Ishikawa (cell line): Measurements from ENCODE around the gene IRF2.

Source experiments
- CEBPB ChIP-seq: IDR thresholded peaks from 2 replicates; pipeline ENCODE4 v1.6.1; 2012
- CREB1 ChIP-seq: IDR thresholded peaks from 2 replicates; pipeline ENCODE4 v1.6.1; 2012; ENCODE audit warnings: low read depth
- EP300 ChIP-seq: IDR thresholded peaks from 2 replicates; pipeline ENCODE4 v1.6.1; 2012; ENCODE audit warnings: borderline replicate concordance
- FOXM1 ChIP-seq: IDR thresholded peaks from 2 replicates; pipeline ENCODE4 v1.6.1; 2012; ENCODE audit warnings: low read depth, borderline replicate concordance
- NFIC ChIP-seq: IDR thresholded peaks from 2 replicates; pipeline ENCODE4 v1.6.1; 2012
- RAD21 ChIP-seq: IDR thresholded peaks from 2 replicates; pipeline ENCODE4 v1.6.1; 2012; ENCODE audit warnings: low read depth
- TAF1 ChIP-seq: IDR thresholded peaks from 2 replicates; pipeline ENCODE4 v1.6.1; 2012; ENCODE audit warnings: low read depth, mild to moderate bottlenecking
- TCF12 ChIP-seq: IDR thresholded peaks from 2 replicates; pipeline ENCODE4 v1.6.1; 2012; ENCODE audit warnings: low read depth
- TEAD4 ChIP-seq: IDR thresholded peaks from 2 replicates; pipeline ENCODE4 v1.6.1; 2012
- YY1 ChIP-seq: IDR thresholded peaks from 2 replicates; pipeline ENCODE4 v1.6.1; 2012; ENCODE audit warnings: low read depth
- ZBTB7A ChIP-seq: IDR thresholded peaks from 2 replicates; pipeline ENCODE4 v1.6.1; 2012; ENCODE audit warnings: low read depth
- TF ChIP-seq, protein P1 (sequence below): IDR thresholded peaks from 2 replicates; pipeline ENCODE4 v1.6.1; 2012
- TF ChIP-seq, protein P2 (sequence below): IDR thresholded peaks from 2 replicates; pipeline ENCODE4 v1.6.1; 2012; ENCODE audit warnings: low read depth, mild to moderate bottlenecking

DNA sequence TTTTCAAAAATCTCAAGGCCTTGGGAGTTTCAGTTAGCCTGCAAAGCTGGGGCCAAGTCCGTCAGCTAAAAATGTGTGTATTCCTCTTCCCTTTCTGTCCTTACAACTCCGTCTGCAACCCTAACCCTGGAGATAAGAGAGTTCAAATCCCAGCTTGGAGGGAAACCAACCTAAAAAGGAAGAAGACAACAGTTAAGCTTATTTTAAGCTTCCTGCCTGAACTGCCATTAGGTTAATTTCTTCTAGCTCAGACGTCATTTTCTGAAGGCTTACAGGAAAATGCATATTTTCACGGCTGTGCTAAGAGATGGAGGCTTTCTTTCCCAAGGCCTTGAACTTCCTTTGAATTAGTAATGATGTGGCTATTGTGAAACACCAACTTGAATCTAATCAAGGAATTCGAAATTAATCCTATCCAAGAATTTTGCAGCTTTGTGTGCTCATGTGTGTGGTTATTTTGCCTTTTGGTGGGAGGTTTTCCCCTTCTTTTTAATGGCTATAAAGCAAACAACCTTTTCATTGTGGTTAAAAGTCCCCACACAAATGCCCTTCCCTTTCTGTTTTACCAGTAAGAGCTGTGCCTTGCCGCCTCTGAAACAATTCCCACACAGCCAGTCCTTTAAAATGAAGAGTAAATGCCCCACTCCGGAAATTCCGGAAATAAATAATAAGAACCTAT, 103.5 kb downstream of the IRF2 start:
- TF ChIP-seq FOXM1 (no peak), EP300 (no peak), CREB1 (no peak), TAF1 (no peak), ZBTB7A (no peak), NFIC (no peak), YY1 (no peak), TEAD4 (no peak), RAD21 (no peak), TCF12 (no peak), CEBPB (no peak)
- TF ChIP-seq, protein P1, sequence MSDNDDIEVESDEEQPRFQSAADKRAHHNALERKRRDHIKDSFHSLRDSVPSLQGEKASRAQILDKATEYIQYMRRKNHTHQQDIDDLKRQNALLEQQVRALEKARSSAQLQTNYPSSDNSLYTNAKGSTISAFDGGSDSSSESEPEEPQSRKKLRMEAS, result no peak
- TF ChIP-seq, protein P2, sequence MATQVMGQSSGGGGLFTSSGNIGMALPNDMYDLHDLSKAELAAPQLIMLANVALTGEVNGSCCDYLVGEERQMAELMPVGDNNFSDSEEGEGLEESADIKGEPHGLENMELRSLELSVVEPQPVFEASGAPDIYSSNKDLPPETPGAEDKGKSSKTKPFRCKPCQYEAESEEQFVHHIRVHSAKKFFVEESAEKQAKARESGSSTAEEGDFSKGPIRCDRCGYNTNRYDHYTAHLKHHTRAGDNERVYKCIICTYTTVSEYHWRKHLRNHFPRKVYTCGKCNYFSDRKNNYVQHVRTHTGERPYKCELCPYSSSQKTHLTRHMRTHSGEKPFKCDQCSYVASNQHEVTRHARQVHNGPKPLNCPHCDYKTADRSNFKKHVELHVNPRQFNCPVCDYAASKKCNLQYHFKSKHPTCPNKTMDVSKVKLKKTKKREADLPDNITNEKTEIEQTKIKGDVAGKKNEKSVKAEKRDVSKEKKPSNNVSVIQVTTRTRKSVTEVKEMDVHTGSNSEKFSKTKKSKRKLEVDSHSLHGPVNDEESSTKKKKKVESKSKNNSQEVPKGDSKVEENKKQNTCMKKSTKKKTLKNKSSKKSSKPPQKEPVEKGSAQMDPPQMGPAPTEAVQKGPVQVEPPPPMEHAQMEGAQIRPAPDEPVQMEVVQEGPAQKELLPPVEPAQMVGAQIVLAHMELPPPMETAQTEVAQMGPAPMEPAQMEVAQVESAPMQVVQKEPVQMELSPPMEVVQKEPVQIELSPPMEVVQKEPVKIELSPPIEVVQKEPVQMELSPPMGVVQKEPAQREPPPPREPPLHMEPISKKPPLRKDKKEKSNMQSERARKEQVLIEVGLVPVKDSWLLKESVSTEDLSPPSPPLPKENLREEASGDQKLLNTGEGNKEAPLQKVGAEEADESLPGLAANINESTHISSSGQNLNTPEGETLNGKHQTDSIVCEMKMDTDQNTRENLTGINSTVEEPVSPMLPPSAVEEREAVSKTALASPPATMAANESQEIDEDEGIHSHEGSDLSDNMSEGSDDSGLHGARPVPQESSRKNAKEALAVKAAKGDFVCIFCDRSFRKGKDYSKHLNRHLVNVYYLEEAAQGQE, result no peak
